Caco-2 (cell line): ENCODE measurements around the gene AMHR2. TPM values are rescaled to one million over a fixed set of nuclear protein-coding genes. Genes with fewer than 3 reads are reported as not detected.
"Not testable (repeated sequence)": the region's sequence is repeated elsewhere in the genome, so short reads cannot be mapped to it uniquely, and the experiment has no call there.

Source experiments
- Bru-seq: library from RNA; stranded (reverse); fragments of 400-500 nt; gene quantifications from one replicate; lab custom pipeline; 2021; lab: Mats Ljungman, UMichigan
- BruChase-seq, 2 experiments: library from RNA; stranded (reverse); fragments of 400-500 nt; gene quantifications; one replicate each; lab custom pipeline; 2021; lab: Mats Ljungman, UMichigan
- BruUV-seq: library from RNA; stranded (reverse); fragments of 400-500 nt; replicated peaks from 2 replicates; lab custom pipeline; 2021; lab: Mats Ljungman, UMichigan
- CTCF ChIA-PET: fragments of 300-600 bp; sonication (Branson Sonifier 250); formaldehyde crosslinking; loops from one replicate; lab custom pipeline; 2022; ENCODE audit warnings: antibody characterized with exemption; lab: Charles Lee
- POLR2A ChIA-PET: fragments of 300-600 bp; sonication (Branson Sonifier 250); formaldehyde crosslinking; loops from one replicate; lab custom pipeline; 2022; ENCODE audit warnings: antibody characterized with exemption; lab: Charles Lee
- DNase-seq, 2 experiments: peaks; one replicate each; pipeline versions ENCODE4 v3.0.0 to v3.0.0-alpha.2; 2020 to 2022
- H3K27me3 ChIP-seq: replicated peaks from 2 replicates; pipeline ENCODE4 v1.6.0; 2011; ENCODE audit warnings: low read length; ENCODE audit not compliant: control insufficient read depth, insufficient read depth
- H3K36me3 ChIP-seq: 2 replicates; pipeline ENCODE4 v1.5.1; 2011; ENCODE audit warnings: low read length; ENCODE audit not compliant: control insufficient read depth, insufficient read depth
- H3K4me1 ChIP-seq: fragments of 250-450 bp; sonication (Bioruptor Pico); 2 replicates; pipeline ENCODE4 v1.5.1; 2020; ENCODE audit warnings: mild to moderate bottlenecking
- H3K4me3 ChIP-seq: 2 replicates; pipeline ENCODE4 v1.5.1; 2011; ENCODE audit warnings: low read depth, mild to moderate bottlenecking, control low read depth, low read length
- H3K9me3 ChIP-seq: fragments of 250-450 bp; sonication (Bioruptor Pico); 2 replicates; pipeline ENCODE4 v1.5.1; 2020; ENCODE audit warnings: mild to moderate bottlenecking, moderate library complexity
- H3K27ac Mint-ChIP-seq: one replicate; pipeline ENCODE4 v1.8.0; 2022; ENCODE audit warnings: mixed read lengths; ENCODE audit not compliant: unreplicated experiment
- H3K27me3 Mint-ChIP-seq: one replicate; pipeline ENCODE4 v1.8.0; 2022; ENCODE audit warnings: mixed read lengths; ENCODE audit not compliant: insufficient read depth, unreplicated experiment
- H3K36me3 Mint-ChIP-seq: one replicate; pipeline ENCODE4 v1.8.0; 2022; ENCODE audit warnings: mild to moderate bottlenecking, mixed read lengths; ENCODE audit not compliant: insufficient read depth, unreplicated experiment
- H3K4me1 Mint-ChIP-seq: one replicate; pipeline ENCODE4 v1.8.0; 2022; ENCODE audit warnings: low read depth, mixed read lengths; ENCODE audit not compliant: unreplicated experiment
- H3K4me3 Mint-ChIP-seq: one replicate; pipeline ENCODE4 v1.8.0; 2022; ENCODE audit warnings: mild to moderate bottlenecking, moderate library complexity, mixed read lengths; ENCODE audit not compliant: unreplicated experiment
- H3K9me3 Mint-ChIP-seq: one replicate; pipeline ENCODE4 v1.8.0; 2022; ENCODE audit warnings: mixed read lengths; ENCODE audit not compliant: unreplicated experiment
- CTCF ChIP-seq, 2 experiments: fragments of 200-600 bp in 1 of 2; IDR thresholded peaks; 1 replicate in 1 of 2; 2 replicates in 1 of 2; pipeline versions ENCODE4 v1.5.1 to v1.8.0; 2011 to 2022; ENCODE audit warnings: antibody characterized with exemption in 1 of 2, control low read depth in 1 of 2, inconsistent platforms in 1 of 2, low read depth in 1 of 2, low read length in 1 of 2, mild to moderate bottlenecking in 1 of 2, moderate library complexity in 1 of 2; ENCODE audit not compliant: insufficient read depth in 1 of 2, severe bottlenecking in 1 of 2, unreplicated experiment in 1 of 2
- intact Hi-C: fragments of 100-400 bp; cut with micrococcal nuclease; formaldehyde crosslinking; loops from one replicate; pipeline ENCODE4 v1.10.0; 2022; ENCODE audit not compliant: unreplicated experiment
- long read RNA-seq: library from polyadenylated mRNA; stranded (forward); transcript quantifications from one replicate; pipeline ENCODE4 v2.0.0, GENCODE V29; 2022
- total RNA-seq: library from RNA; stranded (reverse); gene quantifications from 2 replicates; pipeline ENCODE4 v1.2.3, GENCODE V29; 2022

The AMHR2 gene
- total RNA-seq: 0.28 and 0.48 TPM in 2 replicates
- percentile 18 among the genes with signal in this experiment for Bru-seq, nascent RNA
- percentile 19 among the genes with signal in this experiment for BruChase-seq, experiment 1, labeled RNA remaining after a 2-hour chase
- BruChase-seq, experiment 2, labeled RNA remaining after a 6-hour chase: percentile 24 among the genes with signal in this experiment
- long read RNA-seq: 0 reads

- DNase-seq: no peak
- H3K4me1 ChIP-seq: peaks cover 15% of the 10 kb centered on the region
- intact Hi-C loops: no loop called here
- no peaks in the 10 kb centered on the region for H3K27me3 ChIP-seq
- H3K36me3 ChIP-seq: no peaks in the 10 kb centered on the region
- ChIA-PET CTCF (interaction anchor here (0.6 to 3.7 kb wide), 2 partner anchors 72 to 78 kb away, joined by 4 to 94 read pairs; no protein-coding TSS in a partner anchor), POLR2A (no interaction called here)
- H3K9me3 Mint-ChIP-seq: no peaks in the 10 kb centered on the region
- no peak within 1 kb of the TSS for H3K4me3 ChIP-seq
- TF ChIP-seq CTCF (IDR thresholded peaks at IDR 0.05; ENCODE audit: insufficient read depth in 1 of 2, low read depth in 1 of 2, low read length in 1 of 2, severe bottlenecking in 1 of 2, unreplicated experiment in 1 of 2): no peak
- peaks cover 34% of the 10 kb centered on the region for H3K4me1 Mint-ChIP-seq
- H3K36me3 Mint-ChIP-seq: peaks cover 5% of the 10 kb centered on the region
- no peaks in the 10 kb centered on the region for H3K9me3 ChIP-seq
- no TSS peak for BruUV-seq
- H3K27me3 Mint-ChIP-seq: no peaks in the 10 kb centered on the region
- no peak within 1 kb of the TSS for H3K27ac Mint-ChIP-seq
- no peak within 1 kb of the TSS for H3K4me3 Mint-ChIP-seq
These were observed at the start of gene AMHR2 for GRCh38 chr12:53423597-53423996. AMHR2 (plus strand) TSS chr12:53423855; CDS start chr12:53423935, 80 bp downstream.

- H3K4me3 ChIP-seq, H3K4me1 Mint-ChIP-seq, POLR2A ChIA-PET, H3K9me3 Mint-ChIP-seq, H3K36me3 Mint-ChIP-seq, BruUV-seq, H3K36me3 ChIP-seq, intact Hi-C loops, H3K27ac Mint-ChIP-seq, H3K27me3 Mint-ChIP-seq, H3K27me3 ChIP-seq, DNase-seq, H3K9me3 ChIP-seq, H3K4me3 Mint-ChIP-seq: not testable (repeated sequence)
- CTCF ChIA-PET: interaction anchor here (1.4 kb wide), 1 partner anchor 53 kb away, joined by 4 read pairs; no protein-coding TSS in a partner anchor
- H3K4me1 ChIP-seq: peaks cover 30% of the 10 kb centered on the region
These were observed 49.4 kb upstream of the AMHR2 start for GRCh38 chr12:53374277-53374676.

GRCh38 chr12:53376747-53377146, 46.9 kb upstream of the AMHR2 start:
- no peak for DNase-seq
- no TSS peak for BruUV-seq
- Mint-ChIP-seq H3K9me3 (no peaks in the 10 kb centered on the region), H3K4me3 (no peak overlapping the region), H3K27ac (no peak overlapping the region), H3K36me3 (peaks cover 13% of the 10 kb centered on the region), H3K4me1 (peaks cover 17% of the 10 kb centered on the region), H3K27me3 (no peaks in the 10 kb centered on the region)
- TF ChIP-seq CTCF (IDR thresholded peaks at IDR 0.05; ENCODE audit: insufficient read depth in 1 of 2, low read depth in 1 of 2, low read length in 1 of 2, severe bottlenecking in 1 of 2, unreplicated experiment in 1 of 2): no peak
- no peaks in the 10 kb centered on the region for H3K36me3 ChIP-seq
- H3K4me1 ChIP-seq: peaks cover 32% of the 10 kb centered on the region
- no peak overlapping the region for H3K4me3 ChIP-seq
- no peaks in the 10 kb centered on the region for H3K27me3 ChIP-seq
- POLR2A ChIA-PET: no interaction called here
- intact Hi-C loops: no loop called here
- CTCF ChIA-PET: no interaction called here
- H3K9me3 ChIP-seq: no peaks in the 10 kb centered on the region
